K562 (cell line): Measurements from ENCODE around the gene MMP1. TPM values are rescaled to one million over a fixed set of nuclear protein-coding genes. Genes with fewer than 3 reads are reported as not detected.

Source experiments
- NELFE ChIP-seq: IDR thresholded peaks from 2 replicates; pipeline ENCODE4 v1.6.1; 2011; ENCODE audit warnings: mild to moderate bottlenecking; ENCODE audit not compliant: insufficient read depth, insufficient read length
- PCBP1 ChIP-seq: fragments of 200-400 bp; formaldehyde crosslinking; IDR thresholded peaks from 2 replicates; pipeline ENCODE4 v1.6.1; 2018; ENCODE audit warnings: mild to moderate bottlenecking, low read depth, low read length; ENCODE audit not compliant: poor library complexity, severe bottlenecking
- TCF3 ChIP-seq: sonication (generic); formaldehyde crosslinking; IDR thresholded peaks from 2 replicates; pipeline ENCODE4 v1.4.0; 2020; ENCODE audit warnings: mild to moderate bottlenecking, missing genetic modification reagents
- ZNF274 ChIP-seq: IDR thresholded peaks from 2 replicates; pipeline ENCODE4 v1.6.1; 2011; ENCODE audit warnings: low read depth, mild to moderate bottlenecking, low read length, moderate library complexity, borderline replicate concordance
- polyA plus RNA-seq, 8 experiments: library from polyadenylated mRNA; depleted of rRNA in 4 of 8; stranded (reverse) in 5 of 8; unstranded in 3 of 8; fragments of >200 nt; fragmentation: Nextera tagmentation in 2 of 8; fragmentation: Illumina TruSeq in 1 of 8; extraction: Ambion mirVana in 2 of 8; extraction: Trizol in 1 of 8; gene quantifications; 2 replicates each; pipeline versions ENCODE4 v1.2.1 to v1.2.3, GENCODE V29; 2011 to 2014; ENCODE audit warnings: inconsistent platforms in 1 of 8, missing spikeins in 1 of 8
- total RNA-seq, 7 experiments: library from RNA; depleted of rRNA in 6 of 7; stranded (reverse); fragments of >200 nt in 6 of 7; fragmentation: Illumina TruSeq in 2 of 7; extraction: Trizol in 2 of 7; gene quantifications; 2 replicates each; pipeline versions ENCODE4 v1.2.1 to v1.2.3, GENCODE V29; 2011 to 2021; ENCODE audit warnings: low replicate concordance in 1 of 7
- TF ChIP-seq, protein P1 (sequence below): fragments of 250-450 bp; sonication (Bioruptor Pico); IDR thresholded peaks from 2 replicates; pipeline ENCODE4 v1.4.0; 2020; ENCODE audit warnings: mild to moderate bottlenecking, moderate library complexity
- TF ChIP-seq, protein P2 (sequence below): fragments of 250-450 bp; sonication (Bioruptor Pico); IDR thresholded peaks from 2 replicates; pipeline ENCODE4 v1.5.0; 2021
- TF ChIP-seq, protein P3 (sequence below), 2 experiments: fragments of 450-650 bp; IDR thresholded peaks; 2 replicates each; pipeline ENCODE4 v1.6.1; 2016; ENCODE audit warnings: mild to moderate bottlenecking in 2 of 2, borderline replicate concordance in 1 of 2, low read depth in 1 of 2, moderate library complexity in 1 of 2
- TF ChIP-seq, protein P4 (sequence below): fragments of 450-650 bp; IDR thresholded peaks from 2 replicates; pipeline ENCODE4 v1.6.1; 2016; ENCODE audit warnings: borderline replicate concordance

Gene MMP1
- total and polyA plus RNA-seq, 9 of the 15 experiments (the other 6 are each of a cell fraction or from before 2014, with no cell fraction given) = 0.06 to 0.33 (median 0.15) TPM; not detected in 2

DNA sequence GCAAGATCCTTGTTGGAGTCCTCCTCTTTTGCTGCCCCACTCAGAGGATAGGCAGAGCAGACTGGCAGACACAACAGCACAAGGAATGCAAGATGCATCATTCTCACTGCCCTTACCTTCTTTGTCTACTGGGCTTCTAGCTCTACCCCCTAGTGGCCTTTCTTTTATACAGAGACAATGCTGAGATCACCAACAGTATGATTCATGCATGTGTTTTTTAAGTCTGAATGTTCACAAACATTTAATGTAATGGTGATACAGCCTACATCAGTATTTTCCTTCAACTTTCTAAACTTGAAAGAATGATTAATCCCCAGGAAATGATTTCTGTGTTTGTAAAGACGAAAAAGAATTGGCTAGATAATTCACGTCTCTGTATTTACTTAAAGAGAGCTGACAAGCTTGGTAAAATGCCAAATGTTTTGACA, 17.5 kb downstream of the MMP1 start, which contains the start of gene MMP10 (continued):
- TF ChIP-seq, protein P1, sequence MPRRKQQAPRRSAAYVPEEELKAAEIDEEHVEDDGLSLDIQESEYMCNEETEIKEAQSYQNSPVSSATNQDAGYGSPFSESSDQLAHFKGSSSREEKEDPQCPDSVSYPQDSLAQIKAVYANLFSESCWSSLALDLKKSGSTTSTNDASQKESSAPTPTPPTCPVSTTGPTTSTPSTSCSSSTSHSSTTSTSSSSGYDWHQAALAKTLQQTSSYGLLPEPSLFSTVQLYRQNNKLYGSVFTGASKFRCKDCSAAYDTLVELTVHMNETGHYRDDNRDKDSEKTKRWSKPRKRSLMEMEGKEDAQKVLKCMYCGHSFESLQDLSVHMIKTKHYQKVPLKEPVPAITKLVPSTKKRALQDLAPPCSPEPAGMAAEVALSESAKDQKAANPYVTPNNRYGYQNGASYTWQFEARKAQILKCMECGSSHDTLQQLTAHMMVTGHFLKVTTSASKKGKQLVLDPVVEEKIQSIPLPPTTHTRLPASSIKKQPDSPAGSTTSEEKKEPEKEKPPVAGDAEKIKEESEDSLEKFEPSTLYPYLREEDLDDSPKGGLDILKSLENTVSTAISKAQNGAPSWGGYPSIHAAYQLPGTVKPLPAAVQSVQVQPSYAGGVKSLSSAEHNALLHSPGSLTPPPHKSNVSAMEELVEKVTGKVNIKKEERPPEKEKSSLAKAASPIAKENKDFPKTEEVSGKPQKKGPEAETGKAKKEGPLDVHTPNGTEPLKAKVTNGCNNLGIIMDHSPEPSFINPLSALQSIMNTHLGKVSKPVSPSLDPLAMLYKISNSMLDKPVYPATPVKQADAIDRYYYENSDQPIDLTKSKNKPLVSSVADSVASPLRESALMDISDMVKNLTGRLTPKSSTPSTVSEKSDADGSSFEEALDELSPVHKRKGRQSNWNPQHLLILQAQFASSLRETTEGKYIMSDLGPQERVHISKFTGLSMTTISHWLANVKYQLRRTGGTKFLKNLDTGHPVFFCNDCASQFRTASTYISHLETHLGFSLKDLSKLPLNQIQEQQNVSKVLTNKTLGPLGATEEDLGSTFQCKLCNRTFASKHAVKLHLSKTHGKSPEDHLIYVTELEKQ (CRISPR knock-in tag) = no peak
- TF ChIP-seq TCF3 = no peak
- no peak for TF ChIP-seq ZNF274
- TF ChIP-seq, protein P2, sequence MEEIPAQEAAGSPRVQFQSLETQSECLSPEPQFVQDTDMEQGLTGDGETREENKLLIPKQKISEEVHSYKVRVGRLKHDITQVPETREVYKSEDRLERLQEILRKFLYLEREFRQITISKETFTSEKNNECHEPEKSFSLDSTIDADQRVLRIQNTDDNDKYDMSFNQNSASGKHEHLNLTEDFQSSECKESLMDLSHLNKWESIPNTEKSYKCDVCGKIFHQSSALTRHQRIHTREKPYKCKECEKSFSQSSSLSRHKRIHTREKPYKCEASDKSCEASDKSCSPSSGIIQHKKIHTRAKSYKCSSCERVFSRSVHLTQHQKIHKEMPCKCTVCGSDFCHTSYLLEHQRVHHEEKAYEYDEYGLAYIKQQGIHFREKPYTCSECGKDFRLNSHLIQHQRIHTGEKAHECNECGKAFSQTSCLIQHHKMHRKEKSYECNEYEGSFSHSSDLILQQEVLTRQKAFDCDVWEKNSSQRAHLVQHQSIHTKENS (CRISPR knock-in tag) = no peak
- TF ChIP-seq PCBP1 = no peak
- TF ChIP-seq, protein P3, sequence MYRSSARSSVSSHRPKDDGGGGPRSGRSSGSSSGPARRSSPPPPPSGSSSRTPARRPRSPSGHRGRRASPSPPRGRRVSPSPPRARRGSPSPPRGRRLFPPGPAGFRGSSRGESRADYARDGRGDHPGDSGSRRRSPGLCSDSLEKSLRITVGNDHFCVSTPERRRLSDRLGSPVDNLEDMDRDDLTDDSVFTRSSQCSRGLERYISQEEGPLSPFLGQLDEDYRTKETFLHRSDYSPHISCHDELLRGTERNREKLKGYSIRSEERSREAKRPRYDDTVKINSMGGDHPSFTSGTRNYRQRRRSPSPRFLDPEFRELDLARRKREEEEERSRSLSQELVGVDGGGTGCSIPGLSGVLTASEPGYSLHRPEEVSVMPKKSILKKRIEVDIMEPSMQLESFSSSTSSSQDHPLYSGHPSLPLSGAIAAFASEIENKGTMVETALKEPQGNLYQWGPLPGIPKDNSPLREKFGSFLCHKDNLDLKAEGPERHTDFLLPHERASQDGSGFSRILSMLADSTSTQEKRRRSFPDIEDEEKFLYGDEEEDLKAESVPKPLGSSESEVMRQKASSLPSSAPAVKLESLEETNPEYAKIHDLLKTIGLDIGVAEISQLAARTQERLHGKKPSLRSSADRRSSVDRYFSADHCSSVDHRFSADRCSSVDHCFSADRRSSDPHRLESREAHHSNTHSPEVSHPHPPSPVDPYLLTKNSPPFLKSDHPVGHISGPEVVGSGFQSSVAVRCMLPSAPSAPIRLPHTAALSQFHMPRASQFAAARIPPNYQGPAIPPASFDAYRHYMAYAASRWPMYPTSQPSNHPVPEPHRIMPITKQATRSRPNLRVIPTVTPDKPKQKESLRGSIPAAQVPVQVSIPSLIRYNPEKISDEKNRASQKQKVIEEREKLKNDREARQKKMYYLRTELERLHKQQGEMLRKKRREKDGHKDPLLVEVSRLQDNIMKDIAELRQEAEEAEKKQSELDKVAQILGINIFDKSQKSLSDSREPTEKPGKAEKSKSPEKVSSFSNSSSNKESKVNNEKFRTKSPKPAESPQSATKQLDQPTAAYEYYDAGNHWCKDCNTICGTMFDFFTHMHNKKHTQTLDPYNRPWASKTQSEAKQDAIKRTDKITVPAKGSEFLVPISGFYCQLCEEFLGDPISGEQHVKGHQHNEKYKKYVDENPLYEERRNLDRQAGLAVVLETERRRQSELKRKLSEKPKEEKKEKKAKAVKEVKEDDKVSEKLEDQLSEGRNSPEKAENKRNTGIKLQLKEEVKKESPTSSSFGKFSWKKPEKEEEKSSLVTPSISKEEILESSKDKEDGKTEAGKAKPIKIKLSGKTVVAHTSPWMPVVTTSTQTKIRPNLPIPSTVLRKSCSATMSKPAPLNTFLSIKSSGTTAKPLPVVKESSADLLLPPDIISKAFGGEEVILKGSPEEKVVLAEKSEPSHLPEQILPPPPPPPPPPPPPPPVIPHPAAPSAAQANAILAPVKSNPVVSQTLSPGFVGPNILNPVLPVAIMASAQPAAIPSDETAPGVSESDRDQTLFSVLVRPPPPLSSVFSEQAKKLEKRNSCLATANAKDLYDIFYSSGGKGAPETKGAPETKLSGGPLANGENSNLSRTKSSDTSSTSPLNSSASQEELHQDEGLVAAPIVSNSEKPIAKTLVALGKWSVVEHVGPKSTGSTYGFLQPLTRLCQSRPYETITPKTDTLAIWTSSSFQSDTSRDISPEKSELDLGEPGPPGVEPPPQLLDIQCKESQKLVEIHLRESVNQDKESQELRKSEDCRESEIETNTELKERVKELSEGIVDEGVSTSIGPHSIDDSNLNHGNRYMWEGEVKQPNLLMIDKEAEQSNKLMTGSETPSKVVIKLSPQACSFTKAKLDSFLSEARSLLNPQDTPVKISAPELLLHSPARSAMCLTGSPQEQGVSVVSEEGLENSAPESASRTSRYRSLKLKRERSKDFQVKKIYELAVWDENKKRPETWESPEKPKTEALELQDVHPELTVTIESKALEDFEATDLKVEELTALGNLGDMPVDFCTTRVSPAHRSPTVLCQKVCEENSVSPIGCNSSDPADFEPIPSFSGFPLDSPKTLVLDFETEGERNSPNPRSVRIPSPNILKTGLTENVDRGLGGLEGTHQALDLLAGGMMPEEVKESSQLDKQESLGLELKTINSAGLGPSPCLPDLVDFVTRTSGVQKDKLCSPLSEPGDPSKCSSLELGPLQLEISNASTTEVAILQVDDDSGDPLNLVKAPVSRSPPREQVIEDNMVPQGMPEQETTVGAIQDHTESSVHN (IDR thresholded peaks at IDR 0.05; ENCODE audit: borderline replicate concordance in 1 of 2, low read depth in 1 of 2) = no peak
- TF ChIP-seq, protein P4, sequence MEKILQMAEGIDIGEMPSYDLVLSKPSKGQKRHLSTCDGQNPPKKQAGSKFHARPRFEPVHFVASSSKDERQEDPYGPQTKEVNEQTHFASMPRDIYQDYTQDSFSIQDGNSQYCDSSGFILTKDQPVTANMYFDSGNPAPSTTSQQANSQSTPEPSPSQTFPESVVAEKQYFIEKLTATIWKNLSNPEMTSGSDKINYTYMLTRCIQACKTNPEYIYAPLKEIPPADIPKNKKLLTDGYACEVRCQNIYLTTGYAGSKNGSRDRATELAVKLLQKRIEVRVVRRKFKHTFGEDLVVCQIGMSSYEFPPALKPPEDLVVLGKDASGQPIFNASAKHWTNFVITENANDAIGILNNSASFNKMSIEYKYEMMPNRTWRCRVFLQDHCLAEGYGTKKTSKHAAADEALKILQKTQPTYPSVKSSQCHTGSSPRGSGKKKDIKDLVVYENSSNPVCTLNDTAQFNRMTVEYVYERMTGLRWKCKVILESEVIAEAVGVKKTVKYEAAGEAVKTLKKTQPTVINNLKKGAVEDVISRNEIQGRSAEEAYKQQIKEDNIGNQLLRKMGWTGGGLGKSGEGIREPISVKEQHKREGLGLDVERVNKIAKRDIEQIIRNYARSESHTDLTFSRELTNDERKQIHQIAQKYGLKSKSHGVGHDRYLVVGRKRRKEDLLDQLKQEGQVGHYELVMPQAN = no peak
- no peak for TF ChIP-seq NELFE
- TF ChIP-seq, all 486 proteins: peak for 0
